ENCODE results near the gene GOLM1.
"Not testable (repeated sequence)": the region's sequence is repeated elsewhere in the genome, so short reads cannot be mapped to it uniquely, and the experiment has no call there.

The GOLM1 gene, protein sequence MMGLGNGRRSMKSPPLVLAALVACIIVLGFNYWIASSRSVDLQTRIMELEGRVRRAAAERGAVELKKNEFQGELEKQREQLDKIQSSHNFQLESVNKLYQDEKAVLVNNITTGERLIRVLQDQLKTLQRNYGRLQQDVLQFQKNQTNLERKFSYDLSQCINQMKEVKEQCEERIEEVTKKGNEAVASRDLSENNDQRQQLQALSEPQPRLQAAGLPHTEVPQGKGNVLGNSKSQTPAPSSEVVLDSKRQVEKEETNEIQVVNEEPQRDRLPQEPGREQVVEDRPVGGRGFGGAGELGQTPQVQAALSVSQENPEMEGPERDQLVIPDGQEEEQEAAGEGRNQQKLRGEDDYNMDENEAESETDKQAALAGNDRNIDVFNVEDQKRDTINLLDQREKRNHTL

DNA sequence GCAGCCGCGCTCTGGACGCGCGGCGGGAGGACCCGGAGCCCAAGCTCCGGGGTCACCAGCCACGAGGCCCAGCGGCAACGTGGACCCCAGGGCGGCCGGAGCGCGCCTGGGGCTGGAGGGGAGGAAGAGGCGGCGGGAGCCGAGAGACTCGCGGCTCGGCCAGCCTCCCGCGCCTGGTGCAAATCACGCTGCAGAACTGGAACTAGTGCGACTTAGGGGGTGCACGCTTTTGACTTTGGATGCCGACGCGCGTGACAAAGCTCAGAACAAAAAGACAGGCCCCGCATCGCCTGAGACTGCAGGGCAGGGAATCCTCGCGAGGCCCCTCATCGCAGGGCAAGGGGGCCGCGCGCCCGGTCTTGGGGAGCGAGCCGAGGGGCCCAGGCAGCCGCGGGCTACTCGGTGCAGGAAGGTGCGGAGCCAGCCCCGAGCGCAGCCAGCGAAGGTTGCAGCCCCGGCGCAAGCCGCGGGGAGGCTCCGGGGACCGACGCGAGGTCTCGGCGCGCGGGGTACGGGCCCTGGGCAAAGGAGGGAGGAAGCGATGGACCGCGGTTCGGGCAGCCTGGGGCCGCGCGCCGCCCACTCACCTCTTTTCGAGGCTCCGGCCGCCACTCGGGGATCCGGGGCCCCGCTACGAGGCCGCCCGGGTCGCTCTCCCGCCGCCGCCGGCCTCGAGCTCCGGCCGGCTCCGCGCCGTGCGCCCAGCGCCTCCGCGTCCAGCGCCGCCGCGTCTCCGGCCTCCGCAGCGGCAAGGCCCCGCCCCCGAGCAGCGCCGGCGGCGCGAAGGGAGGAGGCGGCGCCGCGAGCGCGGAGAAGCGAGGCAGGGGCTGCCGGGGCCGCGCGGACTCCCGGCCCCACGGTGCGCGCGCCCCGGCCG, at the start of gene GOLM1:
Gene GOLM1, minus strand, starts transcription at position 735 of the 877 bp plus-strand sequence. CDS start 20,238 bp downstream, outside the sequence.
- DNase-seq (ENCODE audit: low read depth): no peak

DNA sequence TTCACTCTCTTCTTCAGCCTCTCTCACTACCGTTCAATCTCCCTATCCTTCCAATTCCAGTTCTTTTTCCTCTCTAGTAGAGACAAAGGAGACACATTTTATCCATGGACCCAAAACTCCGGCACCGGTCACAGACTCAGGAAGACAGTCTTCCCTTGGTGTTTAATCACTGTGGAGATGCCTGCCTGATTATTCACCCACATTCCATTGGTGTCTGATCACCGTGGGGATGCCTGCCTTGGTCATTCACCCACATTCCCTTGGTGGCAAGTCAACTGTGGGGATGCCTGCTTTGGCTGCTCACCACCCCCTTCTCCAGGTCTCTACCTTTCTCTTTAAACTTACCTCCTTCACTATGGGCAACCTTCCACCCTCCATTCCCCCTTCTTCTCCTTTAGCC, 47.3 kb upstream of the GOLM1 start:
- not testable (repeated sequence) for DNase-seq (ENCODE audit: low read depth)

DNA sequence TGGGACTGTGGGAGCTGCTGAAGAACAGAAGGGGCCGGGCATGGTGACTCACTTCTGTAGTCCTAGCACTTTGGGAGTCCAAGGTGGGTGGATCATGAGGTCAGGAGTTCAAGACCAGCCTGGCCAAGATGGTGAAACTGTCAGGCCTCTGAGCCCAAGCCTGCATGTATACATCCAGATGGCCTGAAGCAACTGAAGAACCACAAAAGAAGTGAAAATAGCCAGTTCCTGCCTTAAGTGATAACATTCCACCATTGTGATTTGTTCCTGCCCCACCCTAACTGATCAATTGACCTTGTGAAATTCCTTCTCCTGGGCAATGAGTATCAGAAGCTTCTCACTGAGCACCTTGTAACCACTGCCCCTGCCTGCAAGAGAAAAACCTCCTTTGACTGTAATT, 46.6 kb upstream of the GOLM1 start:
- DNase-seq (ENCODE audit: low read depth): not testable (repeated sequence)

DNA sequence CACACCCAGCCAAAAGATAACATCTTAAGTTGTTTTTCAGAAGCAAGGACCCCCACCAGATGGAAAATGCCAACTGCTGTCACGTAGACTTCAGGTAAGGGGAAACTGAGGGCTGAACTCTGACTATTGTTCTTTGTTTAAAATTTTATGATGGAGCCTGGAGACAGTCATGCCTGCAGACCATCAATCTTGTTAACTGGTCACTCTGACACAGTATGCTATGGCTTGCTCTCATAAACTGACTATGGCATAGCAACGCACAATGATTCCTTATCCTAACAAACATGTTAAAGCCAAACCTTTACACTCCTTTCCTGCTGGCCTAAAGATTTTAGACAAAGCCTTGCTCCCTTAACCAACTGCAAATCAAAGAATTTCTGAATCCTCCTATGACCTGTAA, 43.6 kb upstream of the GOLM1 start:
- DNase-seq (ENCODE audit: low read depth): no peak

DNA sequence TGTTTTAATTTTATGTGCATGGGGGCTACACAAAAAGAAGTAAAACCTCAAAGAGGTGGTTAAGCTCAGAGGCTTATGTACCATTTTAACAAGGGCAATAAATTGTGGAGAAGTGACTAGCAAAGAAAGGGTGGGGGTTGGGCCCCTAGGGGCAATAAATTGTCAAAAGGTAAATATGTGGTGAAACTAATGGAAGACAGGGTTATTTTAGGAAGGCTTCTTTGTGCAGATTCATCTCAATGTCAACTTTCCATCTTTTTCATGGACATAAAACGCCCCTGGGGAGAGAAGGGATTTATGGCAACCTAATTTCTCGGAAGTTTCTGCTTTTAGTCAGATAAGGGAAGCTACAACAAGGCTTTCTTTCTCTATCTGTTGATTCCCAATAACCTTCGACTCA, 42.5 kb upstream of the GOLM1 start:
- no peak for DNase-seq (ENCODE audit: low read depth)

DNA sequence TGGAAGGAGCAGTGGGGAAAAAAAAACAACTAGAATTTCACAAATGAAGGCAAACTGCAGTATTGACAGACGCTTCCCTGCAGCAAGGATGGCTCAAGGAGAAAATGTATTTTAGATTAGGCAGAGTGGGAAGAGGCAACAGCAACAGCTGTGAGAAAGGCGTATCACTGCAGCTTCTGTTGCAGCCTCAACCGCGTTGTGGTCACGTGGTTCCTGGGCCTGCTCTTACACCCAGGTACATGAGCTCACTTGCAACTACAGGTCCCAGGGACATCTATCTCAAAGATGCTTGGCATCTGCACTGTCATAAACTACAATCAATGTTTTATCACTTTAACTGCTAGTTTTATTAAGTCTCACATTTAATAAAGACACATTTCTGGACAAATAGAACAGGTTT, 36.0 kb upstream of the GOLM1 start:
- DNase-seq (ENCODE audit: low read depth): no peak

DNA sequence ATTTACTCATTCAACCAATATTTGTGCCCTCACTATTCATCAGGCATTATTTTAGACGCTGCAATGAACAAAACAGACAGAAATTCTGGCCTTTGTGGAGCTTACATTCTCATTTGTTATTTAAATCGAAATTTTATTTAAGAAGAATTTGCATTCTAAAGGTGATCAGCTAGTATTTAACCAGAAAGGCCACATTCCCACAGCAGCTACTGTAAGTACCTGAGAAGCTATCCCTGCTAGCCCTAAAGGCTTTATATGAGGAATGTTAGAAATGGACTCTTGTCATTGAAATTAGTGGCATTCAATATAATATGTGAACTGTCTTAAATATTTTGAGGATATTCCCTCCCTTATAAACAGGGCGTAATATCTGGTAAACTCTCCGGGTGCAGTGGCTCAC, 35.0 kb upstream of the GOLM1 start:
- no peak for DNase-seq (ENCODE audit: low read depth)

DNA sequence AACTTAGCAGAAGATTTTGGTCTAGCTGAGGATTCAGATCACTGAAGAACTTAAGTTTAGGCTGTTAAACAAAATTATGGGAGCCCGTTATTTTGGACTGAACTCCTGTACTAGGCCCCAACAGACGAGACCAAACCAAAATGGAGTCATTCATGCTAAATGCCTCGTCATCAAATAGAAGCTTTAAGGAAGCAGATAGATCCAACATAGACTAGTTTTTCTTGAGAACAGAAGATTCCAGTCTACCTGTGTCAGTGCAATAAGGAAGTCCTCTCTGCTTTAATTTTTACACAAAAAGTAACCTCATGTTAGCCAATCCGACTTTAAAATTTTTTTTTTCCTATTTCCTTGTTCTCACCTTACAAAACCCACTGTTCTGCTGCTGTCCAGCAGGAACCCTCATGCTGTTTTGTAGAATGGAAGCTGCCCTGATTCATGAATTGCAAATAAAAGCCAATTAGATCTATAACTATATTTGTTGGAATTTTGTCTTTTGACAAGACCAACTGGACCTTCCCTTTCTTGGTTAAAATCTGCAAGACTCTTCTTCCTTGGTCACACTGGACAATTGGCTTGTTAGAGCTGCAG, 29.0 kb upstream of the GOLM1 start:
- no peak for DNase-seq (ENCODE audit: low read depth)

DNA sequence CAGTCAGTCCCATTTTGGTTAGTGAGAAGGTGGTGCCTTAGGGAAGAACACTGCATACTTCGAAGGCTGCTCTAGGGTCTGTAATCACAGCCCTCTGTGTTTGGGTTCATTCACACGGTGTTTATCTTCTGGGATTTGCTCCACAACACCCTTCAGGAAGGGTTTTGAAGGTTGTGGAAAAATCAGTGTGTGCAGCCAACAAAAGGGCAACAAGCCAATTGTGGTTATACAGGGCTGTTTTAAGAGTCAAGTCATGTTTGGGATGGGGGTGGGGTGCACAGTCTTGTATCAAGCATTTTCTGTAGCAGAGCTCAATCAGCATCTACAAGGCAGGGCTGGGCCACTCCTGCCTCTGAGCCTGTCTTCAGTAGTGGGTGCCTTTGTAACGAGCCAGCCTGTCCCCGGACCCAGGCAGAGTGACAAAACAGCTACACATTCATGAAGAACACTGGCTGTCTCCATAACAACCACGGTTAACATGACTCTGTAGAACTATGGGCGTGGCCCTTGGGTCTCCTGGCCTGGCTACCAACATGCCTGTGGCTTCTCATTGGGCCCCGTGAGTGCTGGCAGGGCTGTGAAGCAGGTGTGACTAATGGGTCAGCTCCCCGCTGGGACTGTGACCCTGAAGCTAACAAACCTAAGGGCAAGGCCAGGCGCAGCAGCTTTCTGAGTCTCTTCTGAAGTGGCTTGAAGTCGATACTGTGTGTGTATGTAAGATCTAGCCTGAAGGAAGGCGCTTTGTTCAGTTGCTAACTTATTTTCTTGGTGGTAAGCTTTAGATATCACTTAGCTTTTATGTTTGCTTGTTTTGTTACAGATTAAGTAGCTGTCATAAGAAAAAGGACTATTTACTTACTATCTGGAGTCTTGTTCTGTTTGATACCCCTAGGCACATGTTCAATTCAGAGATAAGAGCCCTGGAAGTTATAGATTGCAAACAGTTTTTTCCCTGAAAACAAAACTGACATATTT, 27.9 kb upstream of the GOLM1 start:
- no peak for DNase-seq (ENCODE audit: low read depth)

DNA sequence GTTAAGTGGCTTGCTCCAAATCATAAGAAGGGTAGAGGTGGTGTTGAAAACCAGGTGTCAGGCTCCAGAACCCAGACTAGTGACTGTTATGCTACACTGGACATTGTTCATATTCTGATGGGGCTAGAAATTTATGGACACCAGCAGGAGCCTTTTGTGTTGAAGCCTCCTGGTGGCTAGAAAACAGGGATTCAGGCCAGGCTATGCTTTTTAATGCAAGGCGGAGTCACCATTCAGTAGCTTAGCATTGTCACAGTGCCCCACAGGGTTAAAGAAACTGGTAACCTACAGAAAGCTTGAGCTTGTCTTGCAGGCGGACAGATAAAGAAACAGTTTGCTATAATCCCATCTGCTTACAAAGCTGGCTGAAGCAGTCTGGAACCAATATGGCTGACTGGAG, 23.0 kb upstream of the GOLM1 start:
- no peak for DNase-seq (ENCODE audit: low read depth)

DNA sequence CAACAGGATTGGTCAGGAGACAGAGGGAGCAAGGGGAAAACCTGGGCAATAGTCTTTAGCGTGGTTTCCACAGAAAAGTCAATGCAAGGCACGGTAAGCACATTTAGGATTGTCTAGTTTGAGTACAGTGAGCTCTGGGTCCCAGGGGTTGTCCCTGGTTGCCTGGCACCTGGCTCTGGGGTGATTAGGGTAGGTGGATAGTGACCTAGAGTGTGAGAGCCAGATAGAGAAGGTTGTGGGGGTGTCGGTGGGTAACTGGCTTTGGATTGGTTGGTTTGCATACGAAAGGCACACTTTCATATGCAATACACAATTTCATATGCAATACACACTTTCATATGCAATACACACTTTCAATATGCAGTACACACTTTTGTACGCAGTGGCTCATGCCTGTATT, 20.1 kb upstream of the GOLM1 start:
- no peak for DNase-seq (ENCODE audit: low read depth)

DNA sequence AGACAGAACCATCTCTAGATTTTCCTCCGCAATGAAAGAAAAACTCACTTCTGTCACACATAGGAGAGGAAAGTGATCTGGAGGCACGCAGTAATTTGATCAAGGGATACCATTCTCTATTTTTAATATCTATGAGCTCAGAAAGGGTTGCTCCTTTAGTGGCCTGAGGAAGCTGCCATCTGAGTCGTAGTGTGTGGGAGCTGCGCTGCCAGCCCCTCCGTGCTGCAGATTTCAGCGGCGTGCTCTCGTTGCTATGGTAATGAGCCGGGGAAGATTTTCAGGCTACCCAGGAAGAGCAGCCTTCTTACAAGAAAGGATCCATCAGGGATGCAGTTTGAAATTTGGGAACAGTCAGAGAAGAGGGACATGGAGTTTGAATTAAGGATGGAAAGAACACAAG, 17.1 kb upstream of the GOLM1 start:
- DNase-seq (ENCODE audit: low read depth): no peak

DNA sequence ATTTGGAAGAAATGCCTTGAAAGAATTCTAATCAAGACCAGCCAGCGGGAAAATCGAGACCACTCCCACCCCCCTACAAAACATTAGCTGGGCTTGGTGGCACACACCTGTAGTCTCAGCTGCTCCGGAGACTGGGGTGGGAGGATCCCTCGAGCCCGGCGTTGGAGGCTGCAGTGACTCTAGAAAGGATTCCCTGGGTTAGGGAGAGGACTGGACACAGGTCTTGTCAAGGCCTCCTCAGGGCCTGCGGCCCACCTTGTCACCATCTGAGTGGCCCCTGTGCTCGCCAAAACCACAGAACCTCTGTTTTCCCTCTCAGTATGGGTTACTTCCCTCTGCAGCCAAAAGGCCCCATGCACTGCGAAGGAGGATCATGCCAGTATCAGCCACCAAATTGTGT, 16.5 kb upstream of the GOLM1 start:
- DNase-seq (ENCODE audit: low read depth): no peak

DNA sequence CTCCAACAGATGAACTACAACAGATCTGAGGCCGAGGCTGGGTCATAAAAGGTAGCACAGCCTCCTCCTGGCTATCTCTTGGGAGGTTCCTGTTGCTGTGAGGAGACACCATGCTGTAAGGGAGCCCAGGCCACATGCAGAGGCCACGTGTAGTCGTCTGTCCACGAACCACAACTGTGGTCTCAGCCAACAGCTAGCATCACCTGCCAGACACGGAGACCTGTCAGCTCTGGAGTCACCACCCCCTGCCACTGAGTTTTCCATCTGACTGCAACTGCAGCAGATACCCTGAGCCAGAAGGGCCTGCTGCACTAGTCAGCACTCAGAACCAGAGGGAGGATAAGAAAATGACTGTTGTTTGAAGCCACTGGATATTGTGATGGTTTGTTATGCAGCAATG, 12.7 kb upstream of the GOLM1 start:
- DNase-seq (ENCODE audit: low read depth): no peak

DNA sequence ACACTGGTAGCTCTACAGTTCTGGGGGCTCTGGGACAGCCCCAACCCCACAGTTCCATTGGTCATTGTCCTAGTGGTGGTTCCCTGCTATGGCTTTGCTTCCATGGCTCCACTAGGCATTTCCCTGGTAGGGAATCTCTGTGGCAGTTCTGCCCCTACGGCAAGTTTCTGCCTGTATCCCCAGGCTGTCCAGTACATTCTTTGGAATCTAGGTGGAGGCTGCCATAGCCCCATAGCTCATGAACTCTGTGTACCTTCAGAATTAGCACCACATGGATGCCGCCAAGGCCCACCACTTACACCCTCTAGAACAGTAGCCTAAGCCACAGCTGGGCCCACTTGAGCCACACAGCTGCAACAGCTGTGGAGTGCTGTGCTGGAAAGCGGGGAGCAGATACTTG, 3.3 kb upstream of the GOLM1 start:
- DNase-seq (ENCODE audit: low read depth): no peak

DNA sequence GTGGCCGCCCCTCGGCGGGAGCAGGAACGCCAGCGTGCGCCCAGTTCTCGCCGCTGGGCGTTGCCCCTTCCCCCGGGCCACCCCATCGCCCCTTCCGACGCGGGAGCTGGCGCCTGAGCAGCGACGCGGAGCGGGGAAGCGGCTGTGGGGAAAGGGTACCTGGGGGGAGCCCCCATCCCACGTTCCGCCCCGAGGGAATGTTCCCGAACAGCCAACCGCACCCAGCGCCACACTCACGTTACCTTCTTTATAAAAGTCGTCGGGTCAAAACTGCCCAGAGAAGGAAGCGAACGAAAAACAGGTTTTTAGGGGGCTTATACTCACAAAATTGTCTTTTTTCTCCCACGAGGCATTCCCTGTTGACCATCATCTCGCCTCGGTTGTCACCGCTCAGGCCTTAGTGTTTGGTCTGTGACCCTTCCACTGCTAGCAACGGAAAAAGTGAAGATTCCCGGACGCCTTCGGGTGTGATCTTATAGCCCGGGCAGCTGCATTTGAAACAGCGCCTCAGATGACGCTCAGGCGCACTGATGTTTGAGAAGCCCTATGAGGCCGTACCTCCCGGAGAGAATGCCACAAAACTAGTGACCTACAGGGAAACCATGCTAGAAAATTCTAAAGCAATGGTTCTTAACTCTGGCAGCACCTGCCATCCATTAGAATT, 475 bp upstream of the GOLM1 start:
- no peak for DNase-seq (ENCODE audit: low read depth)

DNA sequence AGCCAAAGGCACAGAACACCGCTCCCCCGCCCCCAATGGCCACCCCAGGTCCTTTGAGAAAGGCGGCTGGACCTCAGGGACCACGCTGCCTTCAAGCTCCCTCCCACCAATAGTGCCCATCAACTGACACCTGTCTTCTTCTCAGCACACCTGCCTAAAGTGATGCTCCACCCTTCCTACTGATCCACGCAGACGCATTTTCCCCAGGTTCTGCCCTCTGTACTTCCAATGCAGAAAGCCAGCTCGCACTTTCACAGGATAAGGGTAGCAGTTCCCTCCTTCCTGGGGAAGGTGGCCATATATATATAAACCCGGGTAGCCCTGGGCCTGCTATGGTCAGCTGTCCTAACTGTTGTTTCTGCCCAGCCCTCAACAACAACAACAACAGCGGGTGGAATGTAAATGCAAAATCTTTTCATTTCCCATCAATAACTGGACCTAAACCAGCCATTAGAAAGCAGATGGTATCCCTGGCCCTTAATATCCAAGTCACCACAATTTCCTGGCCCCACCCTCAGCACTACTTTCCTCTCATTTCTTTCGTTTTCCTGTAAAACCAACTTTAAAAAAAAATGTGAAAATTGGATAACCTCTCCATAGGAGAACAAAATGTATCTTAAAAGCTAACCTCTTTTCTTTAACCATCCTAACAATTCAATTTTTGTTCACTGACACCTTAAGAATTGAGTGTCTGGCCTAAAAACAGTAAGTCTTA, 1.7 kb downstream of the GOLM1 start:
- DNase-seq (ENCODE audit: low read depth): no peak

DNA sequence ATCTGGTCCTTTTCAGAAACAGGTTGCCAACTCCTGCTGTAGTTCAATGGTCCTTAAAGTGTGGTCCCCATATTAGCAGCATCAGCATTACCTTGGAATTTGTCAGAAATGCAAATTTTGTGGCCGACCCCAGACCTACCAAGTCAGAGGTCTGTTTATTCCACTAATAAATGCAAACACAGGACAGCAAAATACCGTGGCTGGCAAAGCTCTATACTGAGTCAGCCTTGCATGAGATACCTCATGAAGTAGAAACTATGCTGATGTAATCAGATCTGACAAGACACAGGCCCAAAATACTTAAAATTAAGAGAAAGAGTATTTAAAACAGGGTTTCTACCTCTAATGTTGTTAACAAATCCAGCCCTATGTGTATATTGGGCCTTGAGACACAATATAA, 3.0 kb downstream of the GOLM1 start:
- no peak for DNase-seq (ENCODE audit: low read depth)

DNA sequence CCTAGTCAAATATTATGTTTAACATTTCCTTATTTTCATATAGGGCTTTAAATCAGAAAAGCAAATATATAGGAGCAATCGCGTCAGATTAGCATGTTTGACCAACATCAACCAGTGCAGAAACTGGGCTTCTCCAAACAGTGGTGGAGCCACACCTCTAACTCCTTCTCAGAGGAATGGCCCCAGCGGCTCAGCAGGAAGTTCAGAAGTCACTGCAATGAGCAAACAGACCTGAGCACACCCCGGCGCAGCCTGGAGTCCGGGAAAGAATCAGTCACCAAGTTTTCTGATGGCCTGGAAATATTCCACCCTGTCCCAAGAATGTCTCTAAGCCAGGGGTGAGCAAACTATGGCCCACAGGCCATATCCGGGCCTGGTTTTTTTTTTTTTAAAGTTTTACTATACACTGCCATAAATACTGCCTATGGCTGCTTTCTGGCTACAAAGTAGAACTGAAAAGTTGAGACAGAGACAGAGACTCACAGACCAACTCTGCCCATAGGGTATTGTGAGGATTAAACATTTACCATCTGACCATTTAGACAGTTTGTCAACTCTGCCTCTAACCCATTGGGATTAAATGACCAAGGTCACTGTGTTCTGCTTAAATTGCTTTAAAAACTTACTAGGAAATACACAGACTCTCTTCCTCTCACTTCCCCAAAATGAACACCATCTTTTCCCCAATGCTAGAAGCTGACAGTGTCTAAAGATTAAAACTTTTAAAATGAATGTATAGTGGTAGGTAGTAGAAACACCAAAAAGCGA, 5.4 kb downstream of the GOLM1 start:
- DNase-seq (ENCODE audit: low read depth): no peak

DNA sequence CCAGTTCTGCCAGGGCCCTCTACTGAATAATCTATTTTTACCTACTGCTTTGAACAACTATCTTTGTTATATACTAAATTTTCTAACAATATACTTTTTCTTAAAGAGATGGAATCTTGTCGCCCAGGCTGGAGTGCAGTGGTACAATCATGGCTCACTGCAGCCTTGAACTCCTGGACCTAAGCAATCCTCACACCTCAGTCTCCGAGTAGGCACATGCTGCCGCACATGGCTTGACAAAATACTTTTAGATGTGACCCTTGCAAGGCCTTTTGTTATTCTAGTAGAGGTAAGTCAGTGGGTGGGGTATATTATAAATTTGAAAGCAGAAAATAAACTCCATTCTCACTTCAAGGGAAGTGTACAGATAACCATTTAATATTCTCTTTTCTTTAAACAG, 7.9 kb downstream of the GOLM1 start:
- DNase-seq (ENCODE audit: low read depth): no peak
